H9 (cell line): ENCODE data around the gene AADACL3. TPM values are rescaled to one million over a fixed set of nuclear protein-coding genes. Genes with fewer than 3 reads are reported as not detected.

ENCODE experiments used
- DNase-seq: peaks from one replicate; pipeline ENCODE4 v3.0.0-alpha.2; 2017
- H2AFZ ChIP-seq: one replicate; pipeline ENCODE4 v1.6.1; 2013; ENCODE audit warnings: mild to moderate bottlenecking, low read length, control low read depth, moderate library complexity
- H2AK5ac ChIP-seq: 2 replicates; pipeline ENCODE4 v1.6.1; 2013; ENCODE audit warnings: low read length, control low read depth, mixed read lengths; ENCODE audit not compliant: insufficient read length
- H2BK120ac ChIP-seq: one replicate; pipeline ENCODE4 v1.6.1; 2013; ENCODE audit warnings: low read depth, mild to moderate bottlenecking, low read length, control low read depth, inconsistent platforms; ENCODE audit not compliant: poor library complexity, severe bottlenecking
- H2BK12ac ChIP-seq: 2 replicates; pipeline ENCODE4 v1.6.1; 2013; ENCODE audit warnings: low read length, control low read depth, mixed read lengths, low read depth; ENCODE audit not compliant: insufficient read length
- H2BK15ac ChIP-seq: 2 replicates; pipeline ENCODE4 v1.6.1; 2013; ENCODE audit warnings: low read depth, low read length, control low read depth
- H2BK20ac ChIP-seq: one replicate; pipeline ENCODE4 v1.6.1; 2013; ENCODE audit warnings: low read depth, mild to moderate bottlenecking, low read length, control low read depth, inconsistent platforms; ENCODE audit not compliant: poor library complexity, severe bottlenecking
- H2BK5ac ChIP-seq: 2 replicates; pipeline ENCODE4 v1.6.1; 2013; ENCODE audit warnings: low read length, control low read depth, mixed read lengths; ENCODE audit not compliant: insufficient read length
- H3K14ac ChIP-seq: 2 replicates; pipeline ENCODE4 v1.6.1; 2013; ENCODE audit warnings: low read length, control low read depth; ENCODE audit not compliant: insufficient read depth
- H3K18ac ChIP-seq: 2 replicates; pipeline ENCODE4 v1.6.1; 2013; ENCODE audit warnings: low read depth, mild to moderate bottlenecking, mixed read lengths, low read length, control low read depth; ENCODE audit not compliant: insufficient read length
- H3K23ac ChIP-seq: 2 replicates; pipeline ENCODE4 v1.6.1; 2013; ENCODE audit warnings: low read length, control low read depth, mixed read lengths, low read depth; ENCODE audit not compliant: insufficient read length
- H3K23me2 ChIP-seq: 2 replicates; pipeline ENCODE4 v1.6.1; 2013; ENCODE audit warnings: low read depth, mild to moderate bottlenecking, mixed read lengths, low read length, control low read depth; ENCODE audit not compliant: insufficient read length, poor library complexity, severe bottlenecking
- H3K27ac ChIP-seq: 2 replicates; pipeline ENCODE4 v1.5.1; 2013; ENCODE audit warnings: low read length, control low read depth, mixed read lengths, low read depth; ENCODE audit not compliant: insufficient read length
- H3K27me3 ChIP-seq: 2 replicates; pipeline ENCODE4 v1.6.1; 2013; ENCODE audit warnings: low read length, control low read depth, inconsistent platforms; ENCODE audit not compliant: insufficient read depth
- H3K4ac ChIP-seq: 2 replicates; pipeline ENCODE4 v1.6.1; 2013; ENCODE audit warnings: low read depth, mild to moderate bottlenecking, control low read depth, inconsistent platforms, low read length, moderate library complexity
- H3K4me1 ChIP-seq: 2 replicates; pipeline ENCODE4 v1.6.1; 2013; ENCODE audit warnings: low read length, control low read depth, inconsistent platforms; ENCODE audit not compliant: insufficient read depth
- H3K4me2 ChIP-seq: 2 replicates; pipeline ENCODE4 v1.6.1; 2013; ENCODE audit warnings: low read length, control low read depth, mixed read lengths; ENCODE audit not compliant: insufficient read length, insufficient read depth
- H3K56ac ChIP-seq: 2 replicates; pipeline ENCODE4 v1.6.1; 2013; ENCODE audit warnings: low read depth, mild to moderate bottlenecking, mixed read lengths, low read length, control low read depth; ENCODE audit not compliant: insufficient read length
- H3K79me1 ChIP-seq: 2 replicates; pipeline ENCODE4 v1.6.1; 2013; ENCODE audit warnings: low read depth, mild to moderate bottlenecking, moderate library complexity, low read length, control low read depth, inconsistent platforms; ENCODE audit not compliant: insufficient read depth, poor library complexity, severe bottlenecking
- H3K79me2 ChIP-seq: 2 replicates; pipeline ENCODE4 v1.6.1; 2013; ENCODE audit warnings: low read length, control low read depth, inconsistent platforms; ENCODE audit not compliant: insufficient read depth
- H3K9ac ChIP-seq: 2 replicates; pipeline ENCODE4 v1.6.1; 2013; ENCODE audit warnings: low read length, control low read depth, mixed read lengths; ENCODE audit not compliant: insufficient read length; ENCODE audit errors: extremely low read depth
- H3K9me3 ChIP-seq: one replicate; pipeline ENCODE4 v1.6.1; 2013; ENCODE audit warnings: low read depth, low read length, inconsistent platforms; ENCODE audit not compliant: control insufficient read depth
- H3T11ph ChIP-seq: one replicate; pipeline ENCODE4 v1.6.1; 2013; ENCODE audit warnings: mild to moderate bottlenecking, low read length, control low read depth, inconsistent platforms
- H4K20me1 ChIP-seq: one replicate; pipeline ENCODE4 v1.6.1; 2013; ENCODE audit not compliant: control insufficient read depth, insufficient read length, insufficient read depth
- H4K5ac ChIP-seq: 2 replicates; pipeline ENCODE4 v1.6.1; 2013; ENCODE audit warnings: low read depth, mild to moderate bottlenecking, mixed read lengths, low read length, control low read depth; ENCODE audit not compliant: insufficient read length
- H4K8ac ChIP-seq: replicated peaks from 2 replicates; pipeline ENCODE4 v1.6.1; 2013; ENCODE audit warnings: low read length, control low read depth, mixed read lengths, low read depth; ENCODE audit not compliant: insufficient read length
- H4K91ac ChIP-seq: 2 replicates; pipeline ENCODE4 v1.6.1; 2013; ENCODE audit warnings: low read depth, mild to moderate bottlenecking, moderate library complexity, mixed read lengths, low read length, control low read depth; ENCODE audit not compliant: insufficient read length
- H3K27ac Mint-ChIP-seq, 3 experiments: 2 replicates in 2 of 3; 3 replicates in 1 of 3; pipeline ENCODE4 v1.8.0; 2020 to 2021; ENCODE audit warnings: mixed read lengths in 3 of 3, mild to moderate bottlenecking in 1 of 3, moderate library complexity in 1 of 3
- H3K27me3 Mint-ChIP-seq: 2 replicates; pipeline ENCODE4 v1.8.0; 2021; ENCODE audit warnings: low read depth, mild to moderate bottlenecking, moderate library complexity, mixed read lengths
- H3K36me3 Mint-ChIP-seq, 3 experiments: 2 replicates in 2 of 3; 3 replicates in 1 of 3; pipeline ENCODE4 v1.8.0; 2020 to 2021; ENCODE audit warnings: low read depth in 3 of 3, mixed read lengths in 3 of 3; ENCODE audit not compliant: insufficient read depth in 1 of 3
- H3K4me1 Mint-ChIP-seq, 2 experiments: 2 replicates each; pipeline ENCODE4 v1.8.0; 2020; ENCODE audit warnings: mixed read lengths in 2 of 2
- H3K4me3 Mint-ChIP-seq, 2 experiments: 2 replicates in 1 of 2; 3 replicates in 1 of 2; pipeline ENCODE4 v1.8.0; 2020 to 2021; ENCODE audit warnings: mild to moderate bottlenecking in 2 of 2, mixed read lengths in 2 of 2, moderate library complexity in 1 of 2
- H3K9me3 Mint-ChIP-seq, 2 experiments: 2 replicates in 1 of 2; 3 replicates in 1 of 2; pipeline ENCODE4 v1.8.0; 2020; ENCODE audit warnings: mild to moderate bottlenecking in 2 of 2, mixed read lengths in 2 of 2, moderate library complexity in 1 of 2
- WGBS: extraction: QIAGEN DNeasy Blood & Tissue Kit; methylation state at CpG from one replicate; pipeline ENCODE4 v1.1.7; 2013; ENCODE audit warnings: missing lambda C conversion rate, low lambda C conversion rate, mixed read lengths; ENCODE audit not compliant: insufficient read length; ENCODE audit errors: extremely low coverage; 5-methylcytosine and 5-hydroxymethylcytosine counted together
- total RNA-seq: library from RNA; stranded (reverse); gene quantifications from 2 replicates; pipeline ENCODE4 v1.2.1, GENCODE V29; 2021
- TF ChIP-seq, protein P1 (sequence below): fragments of 200-600 bp; sonication (generic); conservative IDR thresholded peaks from 3 replicates; pipeline ENCODE4 v1.8.0; 2021; ENCODE audit warnings: antibody characterized with exemption, mild to moderate bottlenecking

Gene AADACL3
- total RNA-seq, 1 experiment from 2014 or later = 0.22 TPM

DNA sequence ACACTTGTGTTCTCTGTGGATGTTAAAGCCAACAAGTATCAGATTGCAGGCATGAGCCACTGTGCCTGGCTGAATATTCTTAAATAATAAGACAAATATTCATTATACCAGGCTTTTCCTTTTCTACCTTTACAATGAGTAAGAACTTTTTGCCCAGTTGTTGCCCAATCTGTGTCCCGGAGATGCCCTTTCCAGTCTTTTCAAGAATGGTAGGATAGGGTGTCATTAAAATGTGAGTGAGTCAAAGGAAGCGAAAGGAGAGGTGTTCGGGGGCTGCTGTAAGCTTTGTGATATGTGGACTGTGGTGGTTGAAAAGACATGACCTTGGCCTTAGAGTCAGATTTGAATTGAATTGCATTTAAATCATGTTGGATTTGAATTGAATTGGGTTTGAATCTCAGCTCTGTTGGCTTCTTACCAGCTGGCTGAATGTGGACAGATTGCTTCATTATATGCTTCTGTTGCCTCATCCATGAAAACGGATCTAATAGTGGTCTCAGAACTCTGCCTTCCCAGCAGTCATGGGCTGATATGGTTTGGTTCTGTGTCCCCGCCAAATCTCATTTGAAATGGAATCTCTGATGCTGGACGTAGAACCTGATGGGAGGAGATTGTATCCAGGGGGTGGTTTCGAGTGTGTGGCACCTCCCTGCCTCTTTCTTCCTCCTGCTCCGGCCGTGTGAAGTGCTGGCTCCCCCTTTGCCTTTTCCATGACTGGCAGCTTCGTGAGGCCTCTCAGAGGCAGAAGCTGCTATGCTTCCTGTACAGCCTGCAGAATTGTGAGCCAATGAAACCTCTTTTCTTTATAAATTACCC lies 22.7 kb upstream of the AADACL3 start:
- WGBS = no CpG with 5 or more reads among the region's 10 CpGs
- Histone ChIP-seq H3K4ac (no peak overlapping the region), H4K20me1 (no peaks in the 10 kb centered on the region), H3K23ac (no peak overlapping the region), H3T11ph (no peak overlapping the region), H3K27me3 (no peaks in the 10 kb centered on the region), H3K56ac (no peak overlapping the region), H3K18ac (no peak overlapping the region), H2BK20ac (no peak overlapping the region), H3K9ac (no peak overlapping the region), H4K91ac (no peak overlapping the region), H2BK120ac (no peak overlapping the region), H3K27ac (no peak overlapping the region), H3K79me1 (no peaks in the 10 kb centered on the region), H2AFZ (no peak overlapping the region), H2BK15ac (no peak overlapping the region), H4K5ac (no peak overlapping the region), H2BK12ac (no peak overlapping the region), H2BK5ac (no peak overlapping the region), H2AK5ac (no peak overlapping the region), H3K14ac (0 out of 2 replicates have a peak overlapping the region, but pooled peaks have one; percentile 26), H3K4me1 (no peaks in the 10 kb centered on the region; the same call in 1 of the 2 replicates), H3K4me2 (no peak overlapping the region), H3K79me2 (no peaks in the 10 kb centered on the region), H3K9me3 (no peaks in the 10 kb centered on the region), H3K23me2 (no peaks in the 10 kb centered on the region), H4K8ac (no peak overlapping the region)
- peaks cover 0 to 2% of the 10 kb centered on the region in 2 experiments; a peak in 2 of 5 replicates for H3K9me3 Mint-ChIP-seq
- TF ChIP-seq, protein P1, sequence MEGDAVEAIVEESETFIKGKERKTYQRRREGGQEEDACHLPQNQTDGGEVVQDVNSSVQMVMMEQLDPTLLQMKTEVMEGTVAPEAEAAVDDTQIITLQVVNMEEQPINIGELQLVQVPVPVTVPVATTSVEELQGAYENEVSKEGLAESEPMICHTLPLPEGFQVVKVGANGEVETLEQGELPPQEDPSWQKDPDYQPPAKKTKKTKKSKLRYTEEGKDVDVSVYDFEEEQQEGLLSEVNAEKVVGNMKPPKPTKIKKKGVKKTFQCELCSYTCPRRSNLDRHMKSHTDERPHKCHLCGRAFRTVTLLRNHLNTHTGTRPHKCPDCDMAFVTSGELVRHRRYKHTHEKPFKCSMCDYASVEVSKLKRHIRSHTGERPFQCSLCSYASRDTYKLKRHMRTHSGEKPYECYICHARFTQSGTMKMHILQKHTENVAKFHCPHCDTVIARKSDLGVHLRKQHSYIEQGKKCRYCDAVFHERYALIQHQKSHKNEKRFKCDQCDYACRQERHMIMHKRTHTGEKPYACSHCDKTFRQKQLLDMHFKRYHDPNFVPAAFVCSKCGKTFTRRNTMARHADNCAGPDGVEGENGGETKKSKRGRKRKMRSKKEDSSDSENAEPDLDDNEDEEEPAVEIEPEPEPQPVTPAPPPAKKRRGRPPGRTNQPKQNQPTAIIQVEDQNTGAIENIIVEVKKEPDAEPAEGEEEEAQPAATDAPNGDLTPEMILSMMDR = no peak
- no peak overlapping the region for H3K27ac Mint-ChIP-seq
- H3K36me3 Mint-ChIP-seq = no peaks in the 10 kb centered on the region
- H3K4me3 Mint-ChIP-seq = no peak overlapping the region
- no peak for DNase-seq
- peaks cover 0 to 3% of the 10 kb centered on the region in 2 experiments; a peak in 1 of 4 replicates for H3K4me1 Mint-ChIP-seq
- peaks cover 2% of the 10 kb centered on the region for H3K27me3 Mint-ChIP-seq
